Measurements from ENCODE around the gene PCNX4. TPM values are rescaled to one million over a fixed set of nuclear protein-coding genes. Genes with fewer than 3 reads are reported as not detected.

Gene PCNX4
- total RNA-seq, 1 experiment from 2014 or later: 60.0 TPM

DNA sequence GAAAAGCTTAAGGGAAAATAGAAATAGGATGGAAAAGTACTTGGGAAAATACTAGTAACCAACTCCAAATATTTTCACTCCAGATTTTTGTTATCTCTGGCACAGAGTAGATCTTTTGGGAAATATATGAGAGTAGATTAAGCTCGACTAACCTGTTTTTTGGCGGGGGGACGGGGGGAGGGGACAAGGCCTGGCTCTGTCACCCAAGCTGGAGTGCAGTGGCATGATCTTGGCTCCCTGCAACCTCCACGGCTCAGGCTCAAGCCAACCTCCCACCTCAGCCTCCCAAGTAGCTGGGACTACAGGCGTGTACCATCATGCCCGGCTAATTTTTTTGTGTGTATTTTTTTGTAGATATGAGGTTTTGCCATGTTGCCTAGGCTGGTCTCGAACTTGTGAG lies 68.7 kb downstream of the PCNX4 start:
- no peaks in the 10 kb centered on the region for H3K9me3 ChIP-seq (ENCODE audit: control insufficient read depth, insufficient read depth, low read depth, low read length)
- intact Hi-C loops (cut with micrococcal nuclease; ENCODE audit: unreplicated experiment) (loop anchor here (5.0 to 10.0 kb wide), 2 partner anchors 66 to 98 kb away; partner anchors contain the start of gene PCNX4), in situ Hi-C loops (cut with HindIII; ENCODE audit: low pct_unique_long_range_greater_than_20kb, low sequenced_read_pairs) (no loop called here)
- H3K27ac ChIP-seq (ENCODE audit: low read length): no peak overlapping the region
- POLR2A ChIA-PET: no interaction called here
- H3K27me3 ChIP-seq (ENCODE audit: control insufficient read depth, insufficient read depth, low read length): no peaks in the 10 kb centered on the region
- H3K36me3 ChIP-seq (ENCODE audit: control insufficient read depth, insufficient read depth, low read length): no peaks in the 10 kb centered on the region; the same call in 1 of the 2 replicates
- H3K4me1 ChIP-seq (ENCODE audit: control insufficient read depth, insufficient read depth, low read length): no peaks in the 10 kb centered on the region; the same call in 1 of the 2 replicates
- ATAC-seq (no peak), DNase-seq (ENCODE audit: low read depth, low spot score) (no peak)
- CTCF ChIA-PET: no interaction called here
- BruUV-seq (replicated peaks): no TSS peak
- TF ChIP-seq POLR2AphosphoS5 (IDR thresholded peaks at IDR 0.05; ENCODE audit: low read depth, low read length): no peak
- no peak for TF ChIP-seq TCF7L2 (IDR thresholded peaks at IDR 0.05; ENCODE audit: low read depth, low read length)
- no peak for TF ChIP-seq CTCF (IDR thresholded peaks at IDR 0.05)
- TF ChIP-seq, protein P1, sequence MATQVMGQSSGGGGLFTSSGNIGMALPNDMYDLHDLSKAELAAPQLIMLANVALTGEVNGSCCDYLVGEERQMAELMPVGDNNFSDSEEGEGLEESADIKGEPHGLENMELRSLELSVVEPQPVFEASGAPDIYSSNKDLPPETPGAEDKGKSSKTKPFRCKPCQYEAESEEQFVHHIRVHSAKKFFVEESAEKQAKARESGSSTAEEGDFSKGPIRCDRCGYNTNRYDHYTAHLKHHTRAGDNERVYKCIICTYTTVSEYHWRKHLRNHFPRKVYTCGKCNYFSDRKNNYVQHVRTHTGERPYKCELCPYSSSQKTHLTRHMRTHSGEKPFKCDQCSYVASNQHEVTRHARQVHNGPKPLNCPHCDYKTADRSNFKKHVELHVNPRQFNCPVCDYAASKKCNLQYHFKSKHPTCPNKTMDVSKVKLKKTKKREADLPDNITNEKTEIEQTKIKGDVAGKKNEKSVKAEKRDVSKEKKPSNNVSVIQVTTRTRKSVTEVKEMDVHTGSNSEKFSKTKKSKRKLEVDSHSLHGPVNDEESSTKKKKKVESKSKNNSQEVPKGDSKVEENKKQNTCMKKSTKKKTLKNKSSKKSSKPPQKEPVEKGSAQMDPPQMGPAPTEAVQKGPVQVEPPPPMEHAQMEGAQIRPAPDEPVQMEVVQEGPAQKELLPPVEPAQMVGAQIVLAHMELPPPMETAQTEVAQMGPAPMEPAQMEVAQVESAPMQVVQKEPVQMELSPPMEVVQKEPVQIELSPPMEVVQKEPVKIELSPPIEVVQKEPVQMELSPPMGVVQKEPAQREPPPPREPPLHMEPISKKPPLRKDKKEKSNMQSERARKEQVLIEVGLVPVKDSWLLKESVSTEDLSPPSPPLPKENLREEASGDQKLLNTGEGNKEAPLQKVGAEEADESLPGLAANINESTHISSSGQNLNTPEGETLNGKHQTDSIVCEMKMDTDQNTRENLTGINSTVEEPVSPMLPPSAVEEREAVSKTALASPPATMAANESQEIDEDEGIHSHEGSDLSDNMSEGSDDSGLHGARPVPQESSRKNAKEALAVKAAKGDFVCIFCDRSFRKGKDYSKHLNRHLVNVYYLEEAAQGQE (IDR thresholded peaks at IDR 0.05; ENCODE audit: insufficient read depth in 1 of 2, low read depth in 2 of 2, low read length in 1 of 2): no peak
- no peak for TF ChIP-seq SIN3A (IDR thresholded peaks at IDR 0.05; ENCODE audit: borderline replicate concordance, insufficient read depth, low read depth, low read length)
- H3K4me3 ChIP-seq (ENCODE audit: low read depth in 2 of 2, low read length in 2 of 2): no peak overlapping the region

GRCh38 chr14:60161196-60162107 lies 69.7 kb downstream of the PCNX4 start:
- TF ChIP-seq TCF7L2 (IDR thresholded peaks at IDR 0.05; ENCODE audit: low read depth, low read length) (no peak), SIN3A (IDR thresholded peaks at IDR 0.05; ENCODE audit: borderline replicate concordance, insufficient read depth, low read depth, low read length) (no peak), CTCF (IDR thresholded peaks at IDR 0.05) (no peak), POLR2AphosphoS5 (IDR thresholded peaks at IDR 0.05; ENCODE audit: low read depth, low read length) (no peak)
- TF ChIP-seq, protein P1 (IDR thresholded peaks at IDR 0.05; ENCODE audit: insufficient read depth in 1 of 2, low read depth in 2 of 2, low read length in 1 of 2): no peak
- ATAC-seq (no peak), DNase-seq (ENCODE audit: low read depth, low spot score) (no peak)
- CTCF ChIA-PET: no interaction called here
- Histone ChIP-seq H3K36me3 (ENCODE audit: control insufficient read depth, insufficient read depth, low read length) (no peaks in the 10 kb centered on the region; the same call in 1 of the 2 replicates), H3K27me3 (ENCODE audit: control insufficient read depth, insufficient read depth, low read length) (no peaks in the 10 kb centered on the region), H3K4me3 (ENCODE audit: low read depth in 2 of 2, low read length in 2 of 2) (no peak overlapping the region), H3K9me3 (ENCODE audit: control insufficient read depth, insufficient read depth, low read depth, low read length) (no peaks in the 10 kb centered on the region), H3K27ac (ENCODE audit: low read length) (no peak overlapping the region), H3K4me1 (ENCODE audit: control insufficient read depth, insufficient read depth, low read length) (no peaks in the 10 kb centered on the region; the same call in 1 of the 2 replicates)
- BruUV-seq (replicated peaks): no TSS peak
- intact Hi-C loops (cut with micrococcal nuclease; ENCODE audit: unreplicated experiment): loop anchor here (5.0 to 10.0 kb wide), 2 partner anchors 67 to 99 kb away; partner anchors contain the start of gene PCNX4
- in situ Hi-C loops (cut with HindIII; ENCODE audit: low pct_unique_long_range_greater_than_20kb, low sequenced_read_pairs): no loop called here
- POLR2A ChIA-PET: no interaction called here

Data from Panc1 (cell line).